Keratinocyte (primary cell): Measurements from ENCODE around the gene PDE4A. TPM values are rescaled to one million over a fixed set of nuclear protein-coding genes. Genes with fewer than 3 reads are reported as not detected.

Experiments
- DNase-seq: peaks from one replicate; pipeline ENCODE4 v3.0.0-alpha.2; 2011; ENCODE audit warnings: low read depth, missing footprints, low spot score
- FAIRE-seq: peaks from 2 replicates; lab custom pipeline; 2011; peaks lifted over from hg19 to GRCh38; lab: Jason Lieb, UNC
- H2AFZ ChIP-seq: 2 replicates; pipeline ENCODE4 v1.6.0; 2012; ENCODE audit warnings: low read length, control low read depth, inconsistent platforms; ENCODE audit not compliant: control insufficient read depth
- H3K27ac ChIP-seq: 2 replicates; pipeline ENCODE4 v1.5.1; 2011; ENCODE audit warnings: low read length; ENCODE audit not compliant: control insufficient read depth, insufficient read depth
- H3K27me3 ChIP-seq: 3 replicates; pipeline ENCODE4 v1.6.0; 2011; ENCODE audit warnings: low read length; ENCODE audit not compliant: control insufficient read depth, insufficient read depth; ENCODE audit errors: extremely low read depth
- H3K36me3 ChIP-seq, 2 experiments: 2 replicates in 1 of 2; 3 replicates in 1 of 2; pipeline ENCODE4 v1.5.1; 2011; ENCODE audit warnings: low read length in 2 of 2, mild to moderate bottlenecking in 1 of 2; ENCODE audit not compliant: control insufficient read depth in 2 of 2, insufficient read depth in 2 of 2; ENCODE audit errors: extremely low read depth in 1 of 2
- H3K4me1 ChIP-seq: 3 replicates; pipeline ENCODE4 v1.5.1; 2011; ENCODE audit warnings: low read length; ENCODE audit not compliant: control insufficient read depth, insufficient read depth; ENCODE audit errors: extremely low read depth
- H3K4me2 ChIP-seq: 3 replicates; pipeline ENCODE4 v1.6.0; 2011; ENCODE audit warnings: low read depth, low read length; ENCODE audit not compliant: control insufficient read depth, insufficient read depth; ENCODE audit errors: extremely low read depth
- H3K4me3 ChIP-seq, 3 experiments: fragments of 200-600 bp in 1 of 3; sonication (generic) in 1 of 3; 2 replicates in 2 of 3; 3 replicates in 1 of 3; pipeline ENCODE4 v1.5.1; 2011 to 2016; ENCODE audit warnings: low read length in 3 of 3, mild to moderate bottlenecking in 3 of 3, control low read depth in 2 of 3, inconsistent platforms in 1 of 3, low read depth in 1 of 3, mixed read lengths in 1 of 3, mixed run types in 1 of 3, moderate library complexity in 1 of 3; ENCODE audit not compliant: control insufficient read depth in 2 of 3, insufficient read depth in 2 of 3; ENCODE audit errors: extremely low read depth in 1 of 3
- H3K79me2 ChIP-seq: 2 replicates; pipeline ENCODE4 v1.6.0; 2012; ENCODE audit warnings: low read length; ENCODE audit not compliant: control insufficient read depth, insufficient read depth
- H3K9ac ChIP-seq: 3 replicates; pipeline ENCODE4 v1.6.0; 2011; ENCODE audit warnings: low read length; ENCODE audit not compliant: control insufficient read depth, insufficient read depth; ENCODE audit errors: extremely low read depth
- H3K9me1 ChIP-seq: 3 replicates; pipeline ENCODE4 v1.6.0; 2011; ENCODE audit warnings: low read length; ENCODE audit not compliant: control insufficient read depth, insufficient read depth; ENCODE audit errors: extremely low read depth
- H3K9me3 ChIP-seq: 2 replicates; pipeline ENCODE4 v1.5.1; 2012; ENCODE audit warnings: low read depth, low read length; ENCODE audit not compliant: control insufficient read depth
- H4K20me1 ChIP-seq: 3 replicates; pipeline ENCODE4 v1.6.0; 2011; ENCODE audit warnings: low read length; ENCODE audit not compliant: control insufficient read depth, insufficient read depth; ENCODE audit errors: extremely low read depth
- CTCF ChIP-seq, 3 experiments: IDR thresholded peaks in 1 of 3; conservative IDR thresholded peaks in 1 of 3; optimal IDR thresholded peaks in 1 of 3; 2 replicates in 2 of 3; 3 replicates in 1 of 3; pipeline versions ENCODE3 to v1.5.1; 2011; ENCODE audit warnings: low read length in 3 of 3, mild to moderate bottlenecking in 3 of 3, moderate library complexity in 2 of 3, control low read depth in 1 of 3, inconsistent platforms in 1 of 3; ENCODE audit not compliant: insufficient read depth in 2 of 3; ENCODE audit errors: extremely low read depth in 1 of 3
- EZH2 ChIP-seq: IDR thresholded peaks from one replicate; pipeline ENCODE4 v1.6.1; 2012; ENCODE audit warnings: inconsistent platforms, mild to moderate bottlenecking, low read length, moderate library complexity
- dilution Hi-C: fragments of 300-500 bp; cut with MboI; formaldehyde crosslinking; loops from one replicate; pipeline ENCODE4 v1.7.0; 2020; ENCODE audit warnings: low sequenced_read_pairs; ENCODE audit not compliant: extremely low pct_ligation_motif_present
- polyA plus RNA-seq, 5 experiments: library from polyadenylated mRNA; depleted of rRNA in 3 of 5; stranded (reverse) in 3 of 5; stranded (forward) in 1 of 5; unstranded in 1 of 5; fragments of >200 nt; gene quantifications; 1 replicate in 1 of 5; 2 replicates in 3 of 5; 3 replicates in 1 of 5; pipeline versions ENCODE4 v1.2.1 to v1.2.3, GENCODE V29; 2011 to 2012; ENCODE audit warnings: missing spikeins in 2 of 5, low read depth in 1 of 5, low replicate concordance in 1 of 5

PDE4A gene
- polyA plus RNA-seq, 1 donor (not counting 4 experiments of a cell fraction or from before 2014, with no cell fraction given), result 0.09 TPM

DNA sequence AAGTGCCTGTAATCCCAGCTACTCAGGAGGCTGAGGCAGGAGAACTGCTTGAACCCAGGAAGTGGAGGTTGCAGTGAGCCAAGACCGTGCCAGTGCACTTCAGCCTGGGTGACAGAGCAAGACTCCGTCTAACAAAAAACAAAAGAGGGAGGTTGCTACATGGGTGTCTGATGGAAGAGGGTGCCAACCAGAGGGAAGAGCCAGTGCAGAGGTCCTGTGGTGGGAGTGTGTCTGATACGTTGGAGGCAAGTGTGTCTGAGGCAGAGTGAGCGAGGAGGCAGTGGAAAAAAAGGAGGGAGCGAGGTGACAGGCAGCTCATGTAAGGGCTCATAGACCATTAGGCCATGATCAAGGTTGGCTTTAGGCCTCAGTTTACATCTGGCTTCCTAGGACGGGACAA is 6.8 kb downstream of the PDE4A start:
- Histone ChIP-seq H3K27ac (no peak overlapping the region), H3K4me2 (no peak overlapping the region), H3K4me1 (peaks cover 12% of the 10 kb centered on the region), H3K9me3 (no peaks in the 10 kb centered on the region), H3K4me3 (no peak overlapping the region), H2AFZ (no peak overlapping the region), H3K79me2 (no peaks in the 10 kb centered on the region), H3K9me1 (no peaks in the 10 kb centered on the region), H3K27me3 (peaks cover 63% of the 10 kb centered on the region), H3K9ac (no peak overlapping the region), H4K20me1 (no peaks in the 10 kb centered on the region), H3K36me3 (no peaks in the 10 kb centered on the region)
- dilution Hi-C loops, result no loop called here
- DNase-seq (no peak), FAIRE-seq (no peak)
- TF ChIP-seq CTCF (optimal IDR thresholded peaks at IDR 0.05 in 1 of 3, IDR thresholded peaks at IDR 0.05 in 1 of 3, conservative IDR thresholded peaks at IDR 0.05 in 1 of 3; ENCODE audit: extremely low read depth in 1 of 3, insufficient read depth in 2 of 3, low read length in 3 of 3) (no peak), EZH2 (no peak)

DNA sequence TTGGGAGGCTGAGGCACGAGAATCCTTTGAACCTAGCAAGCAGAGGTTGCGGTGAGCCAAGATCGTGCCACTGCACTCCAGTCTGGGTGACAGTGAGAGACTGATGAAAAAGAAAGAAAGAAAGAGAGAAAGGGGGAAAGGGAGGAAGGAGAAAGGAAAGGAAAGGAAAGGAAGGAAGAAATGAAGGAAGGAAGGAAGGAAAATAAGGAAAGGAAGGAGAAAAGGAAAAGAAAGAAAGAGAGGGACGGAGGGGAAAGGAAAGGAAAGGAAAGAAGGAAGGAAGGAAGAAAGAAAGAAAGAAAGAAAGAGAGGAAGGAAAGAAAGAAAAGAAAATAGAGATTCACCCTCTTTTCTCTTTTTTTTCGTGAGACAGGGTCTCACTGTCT is 8.7 kb downstream of the PDE4A start:
- TF ChIP-seq CTCF (optimal IDR thresholded peaks at IDR 0.05 in 1 of 3, IDR thresholded peaks at IDR 0.05 in 1 of 3, conservative IDR thresholded peaks at IDR 0.05 in 1 of 3; ENCODE audit: extremely low read depth in 1 of 3, insufficient read depth in 2 of 3, low read length in 3 of 3) (no peak), EZH2 (no peak)
- Histone ChIP-seq H2AFZ (no peak overlapping the region), H3K9me1 (no peaks in the 10 kb centered on the region), H3K9ac (no peak overlapping the region), H3K27ac (no peak overlapping the region), H3K4me3 (no peak overlapping the region), H4K20me1 (no peaks in the 10 kb centered on the region), H3K9me3 (no peaks in the 10 kb centered on the region), H3K4me1 (peaks cover 10% of the 10 kb centered on the region), H3K27me3 (peaks cover 50% of the 10 kb centered on the region), H3K36me3 (no peaks in the 10 kb centered on the region), H3K4me2 (no peak overlapping the region), H3K79me2 (no peaks in the 10 kb centered on the region)
- FAIRE-seq, result no peak
- DNase-seq, result no peak
- dilution Hi-C loops, result no loop called here
